HT-29 (cell line): ENCODE data around the gene REPS1. TPM values are rescaled to one million over a fixed set of nuclear protein-coding genes. Genes with fewer than 3 reads are reported as not detected.
"Not testable (repeated sequence)": the region's sequence is repeated elsewhere in the genome, so short reads cannot be mapped to it uniquely, and the experiment has no call there.

Experiments used
- DNase-seq: peaks from one replicate; pipeline ENCODE4 v3.0.0-alpha.2; 2015; ENCODE audit warnings: low spot score
- total RNA-seq: library from RNA; depleted of rRNA; stranded (reverse); fragments of >200 nt; shearing (Covaris generic); gene quantifications from 2 replicates; pipeline ENCODE4 v1.2.3, GENCODE V29; 2014

Gene REPS1
- total RNA-seq, 1 experiment from 2014 or later = 22.1 TPM

DNA sequence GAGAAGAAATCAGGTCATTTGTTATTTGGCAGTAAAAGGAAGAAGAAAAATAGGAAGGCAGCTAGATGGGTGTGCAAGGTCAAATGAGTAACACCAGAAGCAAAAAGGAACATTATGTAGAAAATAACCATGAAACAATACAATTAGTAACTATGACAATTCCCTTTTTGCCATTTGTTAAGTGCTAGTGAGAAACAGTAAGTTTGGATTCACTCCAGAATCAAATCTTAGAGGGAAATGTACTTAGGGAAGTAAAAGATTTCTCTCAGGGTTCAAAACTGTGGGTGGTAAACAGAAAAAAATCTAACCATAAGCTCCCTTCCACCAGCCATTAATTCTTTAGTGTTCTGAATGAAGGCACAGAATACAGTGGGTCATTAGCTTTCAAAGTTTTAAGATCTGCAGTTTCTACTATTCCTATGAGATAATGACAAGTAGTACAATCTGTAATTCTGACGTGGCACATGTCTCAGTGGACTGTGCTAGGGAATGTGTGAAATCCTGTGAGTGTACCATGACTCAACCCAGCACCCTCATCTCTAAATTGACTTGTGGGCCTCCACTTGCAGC is 17.1 kb downstream of the REPS1 start:
- no peak for DNase-seq

DNA sequence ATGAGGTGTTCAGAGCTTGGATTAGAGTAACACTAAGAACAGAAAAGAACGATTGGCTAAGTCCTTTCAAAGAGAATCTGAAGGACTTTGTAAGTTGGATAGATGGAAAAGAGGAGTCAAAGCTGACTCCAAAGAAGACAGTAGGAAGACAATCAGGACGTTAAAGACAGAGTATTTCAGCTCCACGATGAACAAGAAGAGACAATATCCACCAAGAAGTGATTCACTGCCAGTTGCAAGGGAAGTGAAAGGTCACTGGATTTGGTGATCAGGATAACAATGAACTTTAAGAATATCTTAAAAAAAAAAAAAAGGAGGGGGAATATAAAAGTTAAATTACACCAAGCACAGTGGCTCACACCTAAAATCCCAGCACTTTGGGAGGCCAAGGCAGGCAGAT is 17.9 kb downstream of the REPS1 start:
- DNase-seq = no peak

DNA sequence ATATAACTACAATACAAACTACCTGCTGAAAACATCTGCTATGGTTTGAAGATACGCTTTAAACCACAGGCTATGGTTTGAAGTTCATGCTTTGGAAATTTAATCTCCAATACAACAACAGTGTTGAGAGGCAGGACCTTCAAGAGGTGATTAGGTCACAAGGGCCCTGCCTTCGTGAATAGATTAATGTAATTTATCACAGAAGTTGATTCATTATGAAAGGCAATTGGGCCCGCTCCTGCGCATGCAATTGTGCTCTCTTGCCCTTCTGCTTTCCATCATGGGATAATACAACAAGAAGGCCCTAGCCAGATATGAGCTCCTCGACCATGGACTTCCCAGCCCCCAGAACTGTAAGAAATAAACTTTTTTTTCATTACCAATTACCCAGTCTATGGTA is 21.2 kb downstream of the REPS1 start:
- no peak for DNase-seq

DNA sequence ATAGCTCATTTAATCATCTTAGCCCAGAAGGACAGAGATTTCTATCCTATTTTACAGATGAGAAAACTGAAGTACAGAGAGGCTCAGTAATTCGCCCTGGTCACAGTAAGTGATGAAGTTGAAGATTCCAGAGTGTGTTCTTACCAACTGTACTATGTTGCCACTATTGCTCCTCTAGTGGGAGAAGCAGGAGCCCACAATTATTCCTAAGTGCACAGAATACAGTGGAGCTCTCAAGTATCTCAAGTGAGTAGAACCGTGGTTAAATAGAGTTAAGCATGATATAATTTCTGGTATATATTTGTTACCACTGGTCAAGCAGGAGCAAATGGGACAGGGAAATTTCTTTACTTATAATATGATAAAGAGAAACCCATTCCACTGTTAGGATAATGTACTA is 22.1 kb downstream of the REPS1 start:
- DNase-seq = no peak

DNA sequence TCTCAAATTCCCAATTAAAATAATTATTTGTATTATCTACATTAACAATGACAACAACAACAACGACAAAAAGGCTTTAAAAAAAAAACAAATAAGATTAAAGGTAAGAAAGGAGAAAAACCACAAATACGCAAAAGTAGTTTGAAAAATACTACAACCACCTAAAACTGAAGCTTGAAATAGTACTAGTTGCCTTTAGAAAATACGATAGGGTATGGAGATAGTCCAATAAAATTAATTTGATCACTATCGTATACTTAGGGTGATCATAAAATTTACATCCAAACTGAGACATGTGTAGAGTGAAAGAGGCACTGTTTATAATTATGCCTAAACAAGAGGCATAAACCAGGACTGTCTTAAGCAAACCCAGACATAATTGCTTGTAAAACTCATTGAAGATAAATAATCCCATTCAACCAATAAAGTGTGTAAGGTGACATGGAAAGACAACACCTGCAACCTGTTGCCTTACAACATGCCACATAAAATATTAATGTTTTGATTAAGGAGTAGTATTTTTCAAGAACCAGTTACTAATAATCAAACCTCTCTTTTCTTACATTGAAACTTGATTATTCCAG is 22.7 kb downstream of the REPS1 start:
- no peak for DNase-seq

DNA sequence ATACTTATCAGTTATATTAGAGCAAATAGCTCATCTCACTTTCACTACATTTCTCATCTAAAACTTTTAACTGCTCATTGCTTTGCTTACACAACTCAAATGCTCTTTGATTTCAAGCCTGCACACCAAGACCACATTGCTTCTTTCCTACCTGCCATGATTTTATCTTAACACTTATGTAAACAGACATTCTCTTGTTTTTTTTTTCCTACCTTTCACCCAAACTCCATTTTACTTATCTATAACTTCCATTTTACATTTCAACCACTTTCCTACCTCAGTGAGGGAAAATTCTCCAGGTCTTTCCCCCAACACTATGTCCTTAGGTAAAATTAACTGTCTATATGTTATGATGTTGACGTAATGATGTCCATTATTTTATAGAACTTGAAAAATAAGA is 24.0 kb downstream of the REPS1 start:
- DNase-seq = no peak

DNA sequence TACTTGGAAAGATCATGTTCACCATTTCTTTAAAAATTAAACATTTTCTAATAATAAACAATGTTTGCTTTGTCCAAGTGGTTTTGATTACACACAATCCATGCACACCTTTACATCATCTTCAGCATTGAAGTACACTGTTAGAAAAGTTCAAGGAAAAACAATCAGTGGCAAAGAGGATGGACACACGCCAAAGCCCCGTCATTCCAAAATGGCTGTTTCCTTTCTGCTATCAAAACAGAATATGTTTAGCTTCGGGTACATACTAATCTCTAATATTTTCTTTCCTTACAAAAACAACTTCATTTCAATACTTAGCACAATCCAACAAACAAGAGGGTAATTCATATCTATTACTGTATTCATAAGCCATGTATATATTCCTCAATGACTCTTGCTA is 24.5 kb downstream of the REPS1 start:
- DNase-seq = no peak

DNA sequence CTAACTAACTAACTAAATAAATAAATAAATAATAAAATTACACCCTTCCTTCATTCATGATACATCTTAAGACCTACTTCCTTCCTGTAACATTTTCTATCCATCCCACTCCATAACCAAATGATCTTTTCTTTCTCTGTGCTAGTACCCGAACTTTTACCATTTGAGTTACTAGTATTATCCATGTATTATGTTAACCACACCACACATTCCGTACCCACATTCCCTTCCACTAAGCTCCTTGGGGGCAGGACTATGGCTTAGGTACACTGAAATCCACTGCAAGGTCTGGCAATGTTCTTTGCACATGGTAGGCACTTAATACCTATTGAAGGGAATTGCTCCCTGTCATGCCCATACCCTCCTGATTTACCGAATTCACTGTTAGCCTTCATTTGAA is 24.9 kb downstream of the REPS1 start:
- no peak for DNase-seq

DNA sequence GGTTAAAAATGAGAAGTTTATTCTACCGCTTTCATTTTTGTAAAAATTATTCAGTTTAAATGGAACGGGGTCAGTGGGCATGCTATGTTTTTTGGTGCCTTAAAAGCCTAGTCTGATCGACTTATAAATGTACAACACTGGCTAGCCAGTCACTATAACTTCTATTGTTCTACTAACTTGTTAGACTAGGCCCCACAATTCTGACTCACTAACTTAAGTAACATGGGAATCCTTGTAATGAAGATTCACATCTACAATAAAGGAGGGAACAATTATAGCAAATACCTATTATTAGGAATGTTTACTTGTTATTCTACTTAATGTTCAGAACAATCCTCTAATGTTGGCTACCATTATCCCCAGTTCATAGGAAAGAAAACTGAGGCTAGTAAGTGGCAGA is 28.5 kb downstream of the REPS1 start:
- no peak for DNase-seq

DNA sequence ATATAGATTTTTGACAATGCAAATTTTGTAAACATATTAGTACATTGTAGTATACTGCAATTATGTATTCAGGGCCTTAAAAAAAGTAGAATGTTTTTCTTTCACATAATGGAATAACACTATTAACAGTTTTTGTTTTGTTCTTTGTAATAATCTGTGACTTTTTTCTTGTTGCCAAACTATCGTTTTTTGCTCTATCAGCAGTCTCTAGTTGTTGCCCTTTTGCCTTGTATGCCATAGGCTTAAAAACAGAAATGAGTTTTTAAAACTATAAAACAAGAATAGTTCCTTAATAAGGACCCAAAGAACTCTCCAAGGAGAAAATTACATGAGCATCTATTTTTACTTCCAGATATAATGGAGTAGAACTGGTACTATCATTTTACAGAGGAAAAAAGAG is 29.5 kb downstream of the REPS1 start:
- DNase-seq = no peak

DNA sequence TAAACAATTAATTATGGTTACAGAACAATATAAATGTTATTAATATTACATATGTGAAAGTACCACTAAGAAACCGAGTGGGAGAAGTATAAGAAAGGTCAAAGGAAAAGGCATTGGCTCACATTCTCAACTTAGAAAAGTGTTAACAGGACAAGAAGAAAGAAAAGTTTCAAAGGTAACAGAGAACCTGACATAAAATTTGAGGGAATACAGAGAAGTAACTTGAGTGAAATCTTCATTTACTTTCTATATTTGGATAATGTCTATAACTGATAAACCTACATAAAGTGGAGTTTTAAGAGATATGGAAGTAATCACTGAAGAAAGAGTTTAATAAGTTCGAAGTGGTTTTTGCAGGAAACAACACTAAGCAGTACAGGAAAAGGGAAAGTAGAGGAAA is 30.1 kb downstream of the REPS1 start:
- no peak for DNase-seq

DNA sequence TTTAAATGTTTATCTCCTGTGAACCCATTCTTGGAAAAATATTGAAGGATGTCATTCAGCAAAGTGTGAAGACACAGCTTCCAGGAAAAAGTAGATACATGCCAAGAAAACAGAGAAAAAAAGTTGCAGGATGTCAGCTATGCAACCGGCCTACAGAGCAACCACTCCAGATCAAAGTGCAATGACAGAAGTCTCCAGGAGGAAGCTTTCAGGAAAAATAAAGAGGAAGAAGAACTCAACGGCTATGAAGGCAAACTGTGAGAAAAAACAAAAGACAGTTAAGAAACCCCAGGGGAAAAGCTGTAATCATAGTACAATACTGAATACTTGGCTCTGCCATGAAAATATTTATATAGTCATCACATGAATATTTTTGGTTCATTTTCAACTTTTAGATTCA is 30.6 kb downstream of the REPS1 start:
- no peak for DNase-seq

DNA sequence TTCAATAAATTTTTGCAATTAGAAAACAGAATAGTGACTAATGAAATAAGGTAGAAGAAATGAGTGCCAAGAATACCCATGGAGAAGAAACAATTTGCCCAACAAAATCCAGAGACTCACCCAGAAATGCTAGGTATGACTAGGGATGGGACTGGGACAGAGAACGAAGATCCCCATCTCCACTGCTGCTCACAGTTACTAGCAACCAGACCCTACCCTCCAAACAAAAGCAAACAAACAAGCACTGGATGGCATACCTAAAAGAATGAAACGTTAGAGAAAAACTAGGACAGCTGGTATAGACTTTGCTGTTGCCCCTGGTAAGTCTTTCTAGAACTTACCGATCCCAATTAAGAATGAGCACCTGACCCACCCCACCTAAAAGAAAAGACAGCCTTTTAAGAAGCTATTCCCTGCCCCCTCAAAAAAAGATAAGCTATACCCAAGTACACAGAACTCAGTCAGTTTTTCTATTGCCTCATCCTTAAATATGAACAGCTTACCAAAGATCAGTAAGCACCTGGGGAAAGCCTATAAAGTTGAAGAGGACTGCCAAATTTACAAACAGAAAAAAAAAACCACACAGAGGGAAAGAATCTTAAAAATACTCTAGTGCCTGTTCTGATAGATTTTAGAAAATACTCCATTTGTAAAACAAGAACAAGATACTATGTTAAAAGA is 31.7 kb downstream of the REPS1 start:
- no peak for DNase-seq

DNA sequence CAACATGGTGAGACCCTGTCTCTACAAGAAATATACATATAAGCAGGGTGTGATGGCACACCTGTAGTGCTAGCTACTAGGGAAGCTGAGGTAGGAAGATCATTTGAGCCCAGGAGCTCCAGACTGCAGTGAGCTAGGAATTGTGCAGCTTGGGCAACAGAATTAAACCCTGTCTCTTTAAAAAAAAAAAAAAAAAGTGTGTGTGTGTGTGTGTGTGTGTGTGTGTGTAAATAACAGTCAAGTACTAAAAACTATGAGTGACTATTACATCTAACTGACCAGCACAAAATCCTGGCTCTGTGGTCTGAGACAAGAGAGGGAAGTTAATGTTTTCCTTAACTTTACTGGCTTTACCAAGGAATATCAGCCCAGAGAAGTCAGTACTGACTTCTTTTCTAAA is 32.8 kb downstream of the REPS1 start:
- DNase-seq = no peak

DNA sequence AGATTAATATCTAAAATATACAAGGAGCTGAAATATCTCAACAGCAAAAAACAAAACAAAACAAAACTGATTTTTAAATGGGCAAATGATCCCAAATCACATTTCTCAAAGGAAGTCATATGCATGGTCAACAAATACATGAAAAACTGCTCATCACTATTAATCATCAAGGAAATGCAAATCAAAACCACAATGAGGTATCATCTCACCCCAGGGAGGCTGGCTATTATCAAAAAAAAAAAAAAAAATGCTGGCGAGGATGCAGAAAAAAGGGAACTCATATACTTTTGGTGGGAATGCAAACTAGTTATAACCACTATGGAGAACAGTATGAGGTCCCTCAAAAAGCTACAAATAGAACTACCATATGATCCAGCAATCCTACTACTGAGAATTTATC is 34.6 kb downstream of the REPS1 start:
- DNase-seq = no peak

DNA sequence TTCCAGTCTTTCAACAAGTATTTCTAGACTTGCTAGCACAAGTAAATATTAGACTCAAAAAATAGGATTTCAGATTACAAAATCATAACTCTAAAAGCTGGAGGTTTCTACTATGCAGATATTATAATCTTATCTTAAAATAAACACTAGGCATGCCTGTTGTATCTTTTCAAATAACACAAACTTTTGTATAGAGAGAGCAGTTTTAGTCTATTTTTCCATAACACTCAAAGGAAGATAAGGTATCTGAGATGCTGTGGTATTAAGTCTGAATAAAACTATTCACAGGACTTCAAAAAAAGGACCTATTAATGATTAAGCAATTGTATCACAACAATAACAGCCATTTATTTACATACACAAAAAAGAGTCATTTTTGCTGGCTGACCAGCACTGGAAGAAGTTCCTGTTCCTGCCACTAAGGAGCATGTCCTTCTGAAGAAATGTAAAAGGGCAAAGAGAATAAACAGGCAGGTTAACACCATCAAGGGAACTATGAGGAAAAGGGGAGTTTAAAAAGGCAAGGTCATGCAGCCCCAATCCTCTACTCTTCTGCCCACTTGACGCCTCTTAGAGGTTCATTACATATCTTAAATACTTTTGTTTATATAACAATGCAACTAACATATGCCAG is 39.4 kb downstream of the REPS1 start:
- peak; percentile 27 for DNase-seq

DNA sequence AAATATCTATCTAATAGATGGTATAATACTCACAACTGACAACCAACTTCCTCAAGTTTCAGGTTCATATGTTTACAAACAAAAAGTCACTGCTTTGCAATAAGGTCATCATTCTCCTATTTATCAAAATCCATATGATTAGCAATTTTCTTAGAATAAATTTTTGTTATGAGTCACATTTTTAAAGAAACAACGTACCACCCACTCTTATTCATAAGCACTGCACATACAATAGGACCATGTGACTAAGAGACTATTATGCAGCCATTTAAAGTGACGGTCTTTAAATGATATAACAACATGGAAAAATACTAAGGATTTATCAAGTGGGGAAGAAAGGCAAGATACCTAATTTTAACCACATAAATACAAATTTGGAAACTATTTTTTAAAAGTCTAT is 40.0 kb downstream of the REPS1 start:
- no peak for DNase-seq

DNA sequence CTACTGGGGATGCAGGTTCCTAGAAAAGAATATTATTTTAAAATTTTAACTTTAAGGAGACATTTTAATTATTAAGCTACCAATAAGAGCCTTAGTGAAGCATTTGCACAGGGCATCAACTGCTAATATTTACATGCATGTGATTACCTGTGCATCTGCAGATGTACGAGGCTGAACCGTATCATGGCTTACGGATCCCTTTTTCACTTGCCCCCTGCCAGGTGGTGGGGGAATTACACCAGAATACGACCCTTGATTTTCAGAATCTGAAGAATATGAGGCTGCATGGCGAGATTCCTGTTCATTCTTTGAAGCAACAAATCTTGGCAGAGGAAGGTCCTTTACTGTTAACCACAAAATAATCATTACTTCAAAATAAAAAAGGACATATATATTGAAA is 42.7 kb downstream of the REPS1 start:
- no peak for DNase-seq

DNA sequence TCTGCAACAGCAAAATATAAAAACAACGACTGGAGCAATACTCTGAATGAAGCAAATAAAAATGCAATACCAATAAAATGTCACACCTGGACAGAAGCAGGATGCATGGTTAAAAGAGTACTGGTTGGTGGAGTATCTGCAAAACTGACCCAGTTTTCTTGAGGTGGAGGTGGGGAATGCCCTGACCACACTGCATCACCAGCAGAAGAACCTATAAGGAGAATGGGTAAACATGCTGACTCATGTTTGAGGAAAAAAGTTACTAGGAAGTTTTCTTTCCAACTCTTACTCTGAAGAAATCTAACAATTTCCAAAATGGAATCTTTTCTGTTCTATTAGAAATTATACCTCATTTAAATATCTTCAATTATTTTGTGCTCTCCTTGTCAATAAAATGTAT is 43.6 kb downstream of the REPS1 start:
- DNase-seq = peak; percentile 39

DNA sequence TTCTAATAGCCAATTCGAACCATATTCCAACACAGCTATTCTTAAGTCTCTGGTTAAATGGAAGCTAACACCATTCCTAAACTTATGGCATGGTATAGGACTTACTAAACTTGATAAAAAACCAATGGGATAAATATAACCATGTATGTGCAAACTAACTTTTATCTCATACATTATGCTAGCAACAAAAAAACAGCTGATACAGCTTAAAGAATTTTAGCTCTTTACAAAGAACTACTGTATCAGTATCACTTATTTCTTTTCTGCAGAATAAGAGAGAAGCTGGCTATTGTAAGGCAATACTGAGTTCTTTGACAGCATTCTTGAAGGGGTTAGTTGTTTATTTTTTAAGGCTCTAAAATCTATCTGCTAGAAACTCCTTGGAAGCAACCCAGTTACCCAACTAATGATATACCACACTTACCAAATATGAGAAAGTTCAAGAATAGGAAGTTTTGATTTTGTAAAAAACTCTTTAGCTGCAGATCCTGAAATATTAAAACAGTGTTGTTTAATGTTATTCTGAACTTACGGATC is 44.9 kb downstream of the REPS1 start:
- no peak for DNase-seq

DNA sequence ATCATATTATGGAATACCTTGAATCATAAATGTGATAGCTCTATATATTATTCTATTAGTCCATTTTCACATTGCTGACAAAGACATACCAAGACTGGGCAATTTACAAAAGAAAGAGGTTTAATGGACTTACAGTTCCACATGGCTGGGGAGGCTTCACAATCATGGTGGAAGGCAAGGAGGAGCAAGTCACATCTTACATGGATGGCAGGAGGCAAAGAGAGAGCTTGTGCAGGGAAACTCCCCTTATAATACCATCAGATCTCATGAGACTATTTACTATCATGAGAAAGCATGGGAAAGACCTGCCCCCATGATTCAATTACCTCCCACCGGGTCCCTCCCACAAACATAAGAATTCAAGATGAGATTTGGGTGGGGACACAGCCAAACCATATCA is 51.2 kb downstream of the REPS1 start:
- not testable (repeated sequence) for DNase-seq

DNA sequence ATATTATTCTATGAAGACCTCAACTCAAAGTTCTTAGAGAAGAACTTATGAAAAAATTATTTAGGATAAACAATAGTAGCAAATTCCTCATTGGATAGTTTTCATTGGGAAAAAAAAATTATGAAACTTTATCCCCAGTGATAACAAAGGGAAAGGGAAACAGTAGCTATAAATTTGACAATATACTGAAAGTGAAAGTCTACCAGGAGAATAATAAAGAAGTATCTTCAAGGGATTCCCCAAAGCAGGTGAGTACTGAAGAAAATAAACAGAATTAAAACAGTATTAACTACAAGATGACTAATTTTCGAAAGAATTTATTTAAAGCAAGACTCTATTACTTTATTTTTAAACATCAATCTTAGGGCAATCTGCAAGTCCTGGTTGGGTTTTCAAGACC is 56.4 kb downstream of the REPS1 start:
- no peak for DNase-seq

DNA sequence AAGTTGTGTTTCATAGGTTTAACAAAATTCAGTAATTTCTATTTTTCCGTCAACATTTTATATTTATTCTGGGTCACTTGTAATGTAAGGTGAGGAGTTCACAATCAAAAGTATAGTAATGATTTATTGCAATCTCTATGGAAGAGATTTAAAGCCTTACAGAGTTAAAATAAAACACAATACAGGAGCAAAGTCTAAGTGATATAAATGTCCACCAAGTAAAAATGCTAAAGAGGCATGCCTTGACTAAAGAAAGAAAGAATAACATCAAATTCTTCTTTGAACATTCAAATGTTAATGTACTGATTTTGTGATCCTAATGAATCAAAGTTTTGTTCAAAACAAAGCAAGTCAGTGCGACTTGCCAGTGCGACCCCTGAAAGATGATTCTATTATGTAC is 61.5 kb downstream of the REPS1 start:
- DNase-seq = no peak
